Measurements from ENCODE around the gene RELCH.

GRCh38 chr18:62205824-62206223 lies 18.8 kb downstream of the RELCH start:
- TF ChIP-seq GATA2 (IDR thresholded peaks at IDR 0.05; ENCODE audit: low read depth, low read length) (no peak), GATA3 (IDR thresholded peaks at IDR 0.05; ENCODE audit: low read depth, low read length) (no peak)

All from SH-SY5Y (cell line).